ENCODE measurements around the gene LAMA3. TPM values are rescaled to one million over a fixed set of nuclear protein-coding genes. Genes with fewer than 3 reads are reported as not detected.

Gene LAMA3
- total RNA-seq, 1 experiment from 2014 or later, result 5.6 TPM

DNA sequence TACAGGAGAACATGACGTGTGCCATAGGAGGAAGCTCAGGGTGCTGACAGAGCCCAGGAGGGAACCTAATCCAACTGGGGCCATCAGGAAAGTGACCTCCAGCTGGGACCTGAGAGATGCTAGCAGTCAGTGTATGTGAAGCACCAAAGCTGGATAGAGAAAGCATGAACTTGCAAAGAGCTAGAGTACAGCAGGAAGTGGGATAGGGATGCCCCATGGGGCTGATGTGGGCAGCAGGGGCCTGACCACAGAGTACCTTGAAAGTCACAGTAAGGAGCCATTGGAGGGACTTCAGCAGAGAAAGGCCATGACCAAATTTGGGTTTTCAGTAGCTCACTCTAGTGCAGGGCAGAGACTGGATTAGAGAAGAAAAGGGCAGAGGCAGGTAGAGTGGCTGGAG, 233.7 kb downstream of the LAMA3 start:
- ATAC-seq (no peak), DNase-seq (ENCODE audit: low read depth, low spot score) (no peak)
- ChIA-PET RAD21 (ENCODE audit: low non-redundant PET in 1 of 2, low total read pairs in 2 of 2, uncharacterized antibody in 2 of 2, unreplicated experiment in 2 of 2) (no interaction called here), CTCF (no interaction called here), POLR2A (no interaction called here)
- Histone ChIP-seq H4K20me1 (ENCODE audit: insufficient read depth) (no peaks in the 10 kb centered on the region), H3K4me1 (ENCODE audit: control insufficient read depth in 1 of 2, insufficient read depth in 2 of 2, low read length in 2 of 2) (peaks cover 0 to 3% of the 10 kb centered on the region in 2 experiments; a peak in 1 of 4 replicates), H3K79me2 (ENCODE audit: insufficient read depth, low read length) (no peaks in the 10 kb centered on the region), H3K9me2 (ENCODE audit: insufficient read depth) (no peaks in the 10 kb centered on the region), H3K9ac (ENCODE audit: low read length) (no peak overlapping the region), H3K27ac (ENCODE audit: low read depth, low read length) (no peak overlapping the region), H2AFZ (ENCODE audit: low read depth, low read length, poor library complexity, severe bottlenecking) (no peak overlapping the region), H3K36me3 (ENCODE audit: control insufficient read depth in 1 of 2, insufficient read depth in 2 of 2, low read length in 2 of 2) (no peaks in the 10 kb centered on the region), H3K4me2 (ENCODE audit: low read length) (no peak overlapping the region), H3K27me3 (ENCODE audit: insufficient read depth, low read length) (no peaks in the 10 kb centered on the region), H3K9me3 (ENCODE audit: control insufficient read depth in 1 of 2, insufficient read depth in 1 of 2, low read depth in 1 of 2, low read length in 2 of 2) (no peaks in the 10 kb centered on the region), H3K4me3 (replicated peaks in 1 of 2; ENCODE audit: low read depth in 1 of 2, low read length in 2 of 2) (no peak overlapping the region)
- TF ChIP-seq YY1 (IDR thresholded peaks at IDR 0.05; ENCODE audit: extremely low read depth, insufficient replicate concordance, low read depth, low read length) (no peak), SP1 (IDR thresholded peaks at IDR 0.05; ENCODE audit: low read depth) (no peak), MAX (IDR thresholded peaks at IDR 0.05) (no peak), ZBTB33 (IDR thresholded peaks at IDR 0.05; ENCODE audit: extremely low read depth, insufficient replicate concordance, low read length) (no peak), ZNF274 (IDR thresholded peaks at IDR 0.05; ENCODE audit: low read depth, low read length) (no peak)
- intact Hi-C loops (cut with micrococcal nuclease), result no loop called here
- BruUV-seq (replicated peaks), result no TSS peak

DNA sequence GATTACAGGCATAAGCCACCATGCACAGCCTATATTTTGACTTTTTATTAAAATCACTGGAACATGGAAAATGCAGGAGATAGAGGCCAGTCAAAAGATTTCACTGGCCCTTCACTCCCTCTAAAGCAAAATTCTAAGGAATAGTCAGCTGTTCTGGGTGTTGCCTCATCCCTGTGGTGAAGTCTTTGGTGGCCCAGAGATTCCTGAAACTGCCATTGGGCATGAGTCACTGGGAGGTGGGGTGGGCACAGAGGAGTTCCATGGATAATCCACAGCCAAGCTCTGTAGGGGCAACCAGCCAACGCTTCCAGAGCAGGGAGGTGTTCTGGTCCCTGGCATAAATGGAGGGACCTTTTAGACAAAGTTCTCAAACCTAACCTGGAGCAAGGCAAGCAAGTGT, 235.6 kb downstream of the LAMA3 start:
- TF ChIP-seq ZBTB33 (IDR thresholded peaks at IDR 0.05; ENCODE audit: extremely low read depth, insufficient replicate concordance, low read length) (no peak), CTCF (IDR thresholded peaks at IDR 0.05 in 2 of 3, conservative IDR thresholded peaks at IDR 0.05 in 1 of 3; ENCODE audit: borderline replicate concordance in 1 of 3, insufficient read depth in 1 of 3, low read depth in 2 of 3, low read length in 2 of 3) (no peak), SIN3A (IDR thresholded peaks at IDR 0.05; ENCODE audit: low read depth) (no peak), ZFX (IDR thresholded peaks at IDR 0.05) (no peak), ZNF274 (IDR thresholded peaks at IDR 0.05; ENCODE audit: low read depth, low read length) (no peak), YY1 (IDR thresholded peaks at IDR 0.05; ENCODE audit: extremely low read depth, insufficient replicate concordance, low read depth, low read length) (no peak), SP1 (IDR thresholded peaks at IDR 0.05; ENCODE audit: low read depth) (no peak), EZH2 (IDR thresholded peaks at IDR 0.05) (no peak), SRF (IDR thresholded peaks at IDR 0.05; ENCODE audit: low read depth) (no peak), JUND (IDR thresholded peaks at IDR 0.05) (no peak; the same call in 1 of the 2 replicates), TCF7L2 (IDR thresholded peaks at IDR 0.05; ENCODE audit: borderline replicate concordance, extremely low read depth, insufficient read depth, insufficient read length) (no peak), EZH2phosphoT487 (IDR thresholded peaks at IDR 0.05; ENCODE audit: borderline replicate concordance) (no peak)
- H3K4me2 ChIP-seq (ENCODE audit: low read length), result no peak overlapping the region
- ATAC-seq, result no peak
- no peaks in the 10 kb centered on the region for H3K9me2 ChIP-seq (ENCODE audit: insufficient read depth)
- H3K9me3 ChIP-seq (ENCODE audit: control insufficient read depth in 1 of 2, insufficient read depth in 1 of 2, low read depth in 1 of 2, low read length in 2 of 2), result no peaks in the 10 kb centered on the region
- no peak overlapping the region for H2AFZ ChIP-seq (ENCODE audit: low read depth, low read length, poor library complexity, severe bottlenecking)
- H3K4me1 ChIP-seq (ENCODE audit: control insufficient read depth in 1 of 2, insufficient read depth in 2 of 2, low read length in 2 of 2), result peaks cover 0 to 3% of the 10 kb centered on the region in 2 experiments; a peak in 1 of 4 replicates
- no peaks in the 10 kb centered on the region for H3K79me2 ChIP-seq (ENCODE audit: insufficient read depth, low read length)
- H3K27me3 ChIP-seq (ENCODE audit: insufficient read depth, low read length), result no peaks in the 10 kb centered on the region
- POLR2A ChIA-PET, result no interaction called here
- BruUV-seq (replicated peaks), result no TSS peak
- intact Hi-C loops (cut with micrococcal nuclease), result no loop called here
- CTCF ChIA-PET, result no interaction called here
- RAD21 ChIA-PET (ENCODE audit: low non-redundant PET in 1 of 2, low total read pairs in 2 of 2, uncharacterized antibody in 2 of 2, unreplicated experiment in 2 of 2), result no interaction called here
- DNase-seq (ENCODE audit: low read depth, low spot score), result no peak
- H3K27ac ChIP-seq (ENCODE audit: low read depth, low read length), result no peak overlapping the region
- H3K4me3 ChIP-seq (replicated peaks in 1 of 2; ENCODE audit: low read depth in 1 of 2, low read length in 2 of 2), result no peak overlapping the region
- no peaks in the 10 kb centered on the region for H3K36me3 ChIP-seq (ENCODE audit: control insufficient read depth in 1 of 2, insufficient read depth in 2 of 2, low read length in 2 of 2)
- no peaks in the 10 kb centered on the region for H4K20me1 ChIP-seq (ENCODE audit: insufficient read depth)
- H3K9ac ChIP-seq (ENCODE audit: low read length), result no peak overlapping the region

All from HCT116 (cell line).